Skeletal muscle cell (primary cell): ENCODE measurements around the gene GPX4.
"Not testable (repeated sequence)": the region's sequence is repeated elsewhere in the genome, so short reads cannot be mapped to it uniquely, and the experiment has no call there.

ENCODE experiments used
- DNase-seq: peaks from one replicate; pipeline ENCODE4 v3.0.0-alpha.2; 2010; ENCODE audit warnings: low read depth
- H3K4me3 ChIP-seq: 2 replicates; pipeline ENCODE4 v1.5.1; 2011; ENCODE audit warnings: low read depth, mild to moderate bottlenecking, control low read depth, low read length, moderate library complexity

GPX4 gene

GRCh38 chr19:1123885-1124677, 20.3 kb downstream of the GPX4 start:
- H3K4me3 ChIP-seq, result no peak overlapping the region
- DNase-seq, result no peak

GRCh38 chr19:1125601-1126467, 22.0 kb downstream of the GPX4 start:
- H3K4me3 ChIP-seq, result no peak overlapping the region
- no peak for DNase-seq

- no peak overlapping the region for H3K4me3 ChIP-seq
- no peak for DNase-seq
Observed at GRCh38 chr19:1126984-1127760, 23.4 kb downstream of the GPX4 start.

- DNase-seq, result no peak
- no peak overlapping the region for H3K4me3 ChIP-seq
Observed at GRCh38 chr19:1128106-1128505, 24.3 kb downstream of the GPX4 start.

GRCh38 chr19:1129084-1129483, 25.3 kb downstream of the GPX4 start:
- not testable (repeated sequence) for DNase-seq, H3K4me3 ChIP-seq

- DNase-seq, result no peak
- H3K4me3 ChIP-seq, result no peak overlapping the region
Observed at GRCh38 chr19:1129535-1129934, 25.7 kb downstream of the GPX4 start.

GRCh38 chr19:1130771-1131717, 27.2 kb downstream of the GPX4 start:
- no peak for DNase-seq
- peak overlapping the region; percentile 72 for H3K4me3 ChIP-seq

GRCh38 chr19:1131718-1132551, 28.1 kb downstream of the GPX4 start:
- DNase-seq, result peak; percentile 58
- peak overlapping the region; percentile 72 for H3K4me3 ChIP-seq

GRCh38 chr19:1132552-1133383, 29.0 kb downstream of the GPX4 start:
- H3K4me3 ChIP-seq, result peak overlapping the region; percentile 72
- no peak for DNase-seq

GRCh38 chr19:1133471-1133929, 29.7 kb downstream of the GPX4 start:
- no peak overlapping the region for H3K4me3 ChIP-seq

GRCh38 chr19:1134431-1134830, 30.6 kb downstream of the GPX4 start:
- H3K4me3 ChIP-seq, result no peak overlapping the region
- no peak for DNase-seq

More at GRCh38 chr19:1133471-1133929, 29.7 kb downstream of the GPX4 start:
- no peak for DNase-seq

GRCh38 chr19:1135454-1135853, 31.7 kb downstream of the GPX4 start:
- H3K4me3 ChIP-seq, result no peak overlapping the region
- DNase-seq, result no peak

- DNase-seq, result no peak
- no peak overlapping the region for H3K4me3 ChIP-seq
Observed at GRCh38 chr19:1136201-1136600, 32.4 kb downstream of the GPX4 start.

- no peak overlapping the region for H3K4me3 ChIP-seq
- DNase-seq, result no peak
Observed at GRCh38 chr19:1136621-1137317, 33.0 kb downstream of the GPX4 start.

- DNase-seq, result no peak
- H3K4me3 ChIP-seq, result no peak overlapping the region
Observed at GRCh38 chr19:1138121-1138520, 34.3 kb downstream of the GPX4 start.

GRCh38 chr19:1139126-1139525, 35.3 kb downstream of the GPX4 start:
- H3K4me3 ChIP-seq, result no peak overlapping the region
- no peak for DNase-seq
